NCI-H2029 treated with DMSO at 0.1 percent for 48 hours (cell line): ENCODE results near the gene UTS2B.

Source experiments
- DNase-seq: peaks from one replicate; lab custom pipeline; 2025; lab: John Stamatoyannopoulos, UW

Gene UTS2B

GRCh38 chr3:191321019-191321767 lies 9.1 kb downstream of the UTS2B start:
- DNase-seq, result no peak

- DNase-seq, result no peak
Observed at GRCh38 chr3:191320316-191320715, 10.0 kb downstream of the UTS2B start.

- no peak for DNase-seq
Observed at GRCh38 chr3:191316876-191317603, 13.3 kb downstream of the UTS2B start.

- no peak for DNase-seq
Observed at GRCh38 chr3:191314109-191314728, 16.1 kb downstream of the UTS2B start.

GRCh38 chr3:191313296-191313695 lies 17.0 kb downstream of the UTS2B start:
- no peak for DNase-seq

- no peak for DNase-seq
Observed at GRCh38 chr3:191307341-191307740, 23.0 kb downstream of the UTS2B start.

- no peak for DNase-seq
Observed at GRCh38 chr3:191306428-191306827, 23.9 kb downstream of the UTS2B start.

GRCh38 chr3:191303596-191303995 lies 26.7 kb downstream of the UTS2B start:
- DNase-seq, result no peak

GRCh38 chr3:191302451-191302850 lies 27.9 kb downstream of the UTS2B start:
- DNase-seq, result no peak

- DNase-seq, result no peak
Observed at GRCh38 chr3:191301782-191302411, 28.4 kb downstream of the UTS2B start.

GRCh38 chr3:191301017-191301416 lies 29.3 kb downstream of the UTS2B start:
- no peak for DNase-seq

- DNase-seq, result no peak
Observed at GRCh38 chr3:191300422-191300821, 29.9 kb downstream of the UTS2B start.

- DNase-seq, result no peak
Observed at GRCh38 chr3:191298846-191299245, 31.5 kb downstream of the UTS2B start.

GRCh38 chr3:191296041-191296541 lies 34.2 kb downstream of the UTS2B start:
- DNase-seq, result no peak

- DNase-seq, result no peak
Observed at GRCh38 chr3:191294291-191294690, 36.0 kb downstream of the UTS2B start.

- DNase-seq, result no peak
Observed at GRCh38 chr3:191292243-191293015, 37.9 kb downstream of the UTS2B start.

GRCh38 chr3:191290311-191291025 lies 39.9 kb downstream of the UTS2B start:
- no peak for DNase-seq

GRCh38 chr3:191283400-191283799 lies 46.9 kb downstream of the UTS2B start:
- DNase-seq, result no peak

GRCh38 chr3:191282251-191283185 lies 47.8 kb downstream of the UTS2B start:
- no peak for DNase-seq

GRCh38 chr3:191280882-191281281 lies 49.4 kb downstream of the UTS2B start:
- no peak for DNase-seq
